Caco-2 (cell line): ENCODE data around the gene HOXB7. TPM values are rescaled to one million over a fixed set of nuclear protein-coding genes. Genes with fewer than 3 reads are reported as not detected.

Experiments
- BruUV-seq: library from RNA; stranded (reverse); fragments of 400-500 nt; replicated peaks from 2 replicates; lab custom pipeline; 2021; lab: Mats Ljungman, UMichigan
- CTCF ChIA-PET: fragments of 300-600 bp; sonication (Branson Sonifier 250); formaldehyde crosslinking; loops from one replicate; lab custom pipeline; 2022; ENCODE audit warnings: antibody characterized with exemption; lab: Charles Lee
- POLR2A ChIA-PET: fragments of 300-600 bp; sonication (Branson Sonifier 250); formaldehyde crosslinking; loops from one replicate; lab custom pipeline; 2022; ENCODE audit warnings: antibody characterized with exemption; lab: Charles Lee
- DNase-seq, 2 experiments: peaks; one replicate each; pipeline versions ENCODE4 v3.0.0 to v3.0.0-alpha.2; 2020 to 2022
- H3K27me3 ChIP-seq: replicated peaks from 2 replicates; pipeline ENCODE4 v1.6.0; 2011; ENCODE audit warnings: low read length; ENCODE audit not compliant: control insufficient read depth, insufficient read depth
- H3K36me3 ChIP-seq: 2 replicates; pipeline ENCODE4 v1.5.1; 2011; ENCODE audit warnings: low read length; ENCODE audit not compliant: control insufficient read depth, insufficient read depth
- H3K4me1 ChIP-seq: fragments of 250-450 bp; sonication (Bioruptor Pico); 2 replicates; pipeline ENCODE4 v1.5.1; 2020; ENCODE audit warnings: mild to moderate bottlenecking
- H3K4me3 ChIP-seq: 2 replicates; pipeline ENCODE4 v1.5.1; 2011; ENCODE audit warnings: low read depth, mild to moderate bottlenecking, control low read depth, low read length
- H3K9me3 ChIP-seq: fragments of 250-450 bp; sonication (Bioruptor Pico); 2 replicates; pipeline ENCODE4 v1.5.1; 2020; ENCODE audit warnings: mild to moderate bottlenecking, moderate library complexity
- H3K27ac Mint-ChIP-seq: one replicate; pipeline ENCODE4 v1.8.0; 2022; ENCODE audit warnings: mixed read lengths; ENCODE audit not compliant: unreplicated experiment
- H3K27me3 Mint-ChIP-seq: one replicate; pipeline ENCODE4 v1.8.0; 2022; ENCODE audit warnings: mixed read lengths; ENCODE audit not compliant: insufficient read depth, unreplicated experiment
- H3K36me3 Mint-ChIP-seq: one replicate; pipeline ENCODE4 v1.8.0; 2022; ENCODE audit warnings: mild to moderate bottlenecking, mixed read lengths; ENCODE audit not compliant: insufficient read depth, unreplicated experiment
- H3K4me1 Mint-ChIP-seq: one replicate; pipeline ENCODE4 v1.8.0; 2022; ENCODE audit warnings: low read depth, mixed read lengths; ENCODE audit not compliant: unreplicated experiment
- H3K4me3 Mint-ChIP-seq: one replicate; pipeline ENCODE4 v1.8.0; 2022; ENCODE audit warnings: mild to moderate bottlenecking, moderate library complexity, mixed read lengths; ENCODE audit not compliant: unreplicated experiment
- H3K9me3 Mint-ChIP-seq: one replicate; pipeline ENCODE4 v1.8.0; 2022; ENCODE audit warnings: mixed read lengths; ENCODE audit not compliant: unreplicated experiment
- intact Hi-C: fragments of 100-400 bp; cut with micrococcal nuclease; formaldehyde crosslinking; loops from one replicate; pipeline ENCODE4 v1.10.0; 2022; ENCODE audit not compliant: unreplicated experiment
- total RNA-seq: library from RNA; stranded (reverse); gene quantifications from 2 replicates; pipeline ENCODE4 v1.2.3, GENCODE V29; 2022
- TF ChIP-seq, protein P1 (sequence below), 2 experiments: fragments of 200-600 bp in 1 of 2; IDR thresholded peaks; 1 replicate in 1 of 2; 2 replicates in 1 of 2; pipeline versions ENCODE4 v1.5.1 to v1.8.0; 2011 to 2022; ENCODE audit warnings: antibody characterized with exemption in 1 of 2, control low read depth in 1 of 2, inconsistent platforms in 1 of 2, low read depth in 1 of 2, low read length in 1 of 2, mild to moderate bottlenecking in 1 of 2, moderate library complexity in 1 of 2; ENCODE audit not compliant: insufficient read depth in 1 of 2, severe bottlenecking in 1 of 2, unreplicated experiment in 1 of 2

HOXB7 gene
- total RNA-seq, 1 experiment from 2014 or later = 28.2 TPM

DNA sequence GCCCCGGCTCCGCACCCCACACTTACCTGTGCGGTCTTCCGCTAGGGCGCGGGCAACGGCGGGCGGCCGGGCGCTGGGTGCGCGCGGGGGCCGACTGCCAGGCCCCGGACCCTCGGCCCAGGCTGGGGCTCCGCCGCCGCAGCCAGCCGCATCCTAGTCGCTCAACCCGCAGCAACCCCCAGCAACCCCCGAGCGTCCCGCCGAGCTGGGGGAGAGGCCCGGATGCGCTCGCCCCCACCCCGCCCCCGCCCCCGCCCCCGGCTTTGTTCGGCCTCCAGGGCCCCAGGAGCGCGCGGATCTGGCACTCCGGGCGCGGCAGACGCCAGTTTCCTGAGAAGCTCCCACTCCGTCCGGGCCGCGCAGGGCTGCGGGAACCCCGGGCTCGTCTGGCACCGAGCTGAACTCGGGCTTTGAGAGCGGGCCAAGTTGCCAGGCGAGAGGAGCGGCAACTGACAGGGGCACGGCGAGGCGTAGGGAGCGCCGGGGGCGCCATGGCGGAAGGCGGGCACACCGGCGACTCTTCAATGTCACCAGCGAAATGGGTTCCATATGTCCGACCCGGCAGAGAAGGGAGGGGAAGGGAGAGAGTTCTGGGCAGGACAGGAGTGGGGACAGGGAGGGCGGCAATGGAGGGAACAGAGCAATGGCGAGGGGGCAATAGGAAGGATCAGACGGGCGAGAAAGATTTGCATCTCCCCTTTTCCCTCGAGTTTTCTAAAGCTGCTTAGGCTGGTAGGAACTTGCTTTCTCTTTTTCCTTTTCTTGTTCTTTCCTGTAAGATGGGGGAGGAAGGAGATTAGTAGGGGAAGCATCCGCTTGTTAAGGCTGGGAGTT lies 46.4 kb downstream of the HOXB7 start:
- no peak overlapping the region for H3K4me3 Mint-ChIP-seq
- Histone ChIP-seq H3K9me3 (no peaks in the 10 kb centered on the region), H3K36me3 (no peaks in the 10 kb centered on the region), H3K27me3 (no peaks in the 10 kb centered on the region), H3K4me3 (no peak overlapping the region), H3K4me1 (peaks cover 8% of the 10 kb centered on the region; the same call in 1 of the 2 replicates)
- ChIA-PET CTCF (interaction anchor here (1.0 kb wide), 2 partner anchors 9 to 61 kb away, joined by 3 to 5 read pairs; no protein-coding TSS in a partner anchor), POLR2A (no interaction called here)
- H3K27ac Mint-ChIP-seq = no peak overlapping the region
- intact Hi-C loops = no loop called here
- no TSS peak for BruUV-seq
- H3K4me1 Mint-ChIP-seq = no peaks in the 10 kb centered on the region
- TF ChIP-seq, protein P1, sequence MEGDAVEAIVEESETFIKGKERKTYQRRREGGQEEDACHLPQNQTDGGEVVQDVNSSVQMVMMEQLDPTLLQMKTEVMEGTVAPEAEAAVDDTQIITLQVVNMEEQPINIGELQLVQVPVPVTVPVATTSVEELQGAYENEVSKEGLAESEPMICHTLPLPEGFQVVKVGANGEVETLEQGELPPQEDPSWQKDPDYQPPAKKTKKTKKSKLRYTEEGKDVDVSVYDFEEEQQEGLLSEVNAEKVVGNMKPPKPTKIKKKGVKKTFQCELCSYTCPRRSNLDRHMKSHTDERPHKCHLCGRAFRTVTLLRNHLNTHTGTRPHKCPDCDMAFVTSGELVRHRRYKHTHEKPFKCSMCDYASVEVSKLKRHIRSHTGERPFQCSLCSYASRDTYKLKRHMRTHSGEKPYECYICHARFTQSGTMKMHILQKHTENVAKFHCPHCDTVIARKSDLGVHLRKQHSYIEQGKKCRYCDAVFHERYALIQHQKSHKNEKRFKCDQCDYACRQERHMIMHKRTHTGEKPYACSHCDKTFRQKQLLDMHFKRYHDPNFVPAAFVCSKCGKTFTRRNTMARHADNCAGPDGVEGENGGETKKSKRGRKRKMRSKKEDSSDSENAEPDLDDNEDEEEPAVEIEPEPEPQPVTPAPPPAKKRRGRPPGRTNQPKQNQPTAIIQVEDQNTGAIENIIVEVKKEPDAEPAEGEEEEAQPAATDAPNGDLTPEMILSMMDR (IDR thresholded peaks at IDR 0.05; ENCODE audit: insufficient read depth in 1 of 2, low read depth in 1 of 2, low read length in 1 of 2, severe bottlenecking in 1 of 2, unreplicated experiment in 1 of 2) = no peak
- no peaks in the 10 kb centered on the region for H3K27me3 Mint-ChIP-seq
- H3K36me3 Mint-ChIP-seq = no peaks in the 10 kb centered on the region
- no peaks in the 10 kb centered on the region for H3K9me3 Mint-ChIP-seq
- DNase-seq = no peak

DNA sequence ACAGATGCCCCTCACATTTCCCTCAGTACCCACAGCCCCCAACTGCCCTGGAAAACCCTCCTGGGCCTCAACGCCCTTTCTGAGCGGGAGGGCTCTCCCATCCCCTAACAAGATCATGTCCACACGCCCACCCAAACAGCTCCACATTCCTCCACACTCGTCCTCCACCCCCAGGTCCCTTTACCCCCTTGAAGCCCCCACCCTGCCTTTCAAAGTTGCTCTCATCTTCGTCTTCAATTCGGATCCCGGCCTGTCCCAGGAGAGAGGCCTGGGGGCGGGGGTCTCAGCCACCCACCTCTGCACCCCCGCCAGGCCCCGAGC lies 47.0 kb downstream of the HOXB7 start:
- intact Hi-C loops = no loop called here
- Histone ChIP-seq H3K9me3 (no peaks in the 10 kb centered on the region), H3K4me1 (peaks cover 8% of the 10 kb centered on the region; the same call in 1 of the 2 replicates), H3K36me3 (no peaks in the 10 kb centered on the region), H3K4me3 (no peak overlapping the region), H3K27me3 (no peaks in the 10 kb centered on the region)
- no TSS peak for BruUV-seq
- Mint-ChIP-seq H3K27ac (no peak overlapping the region), H3K4me1 (no peaks in the 10 kb centered on the region), H3K27me3 (no peaks in the 10 kb centered on the region), H3K4me3 (no peak overlapping the region), H3K9me3 (no peaks in the 10 kb centered on the region), H3K36me3 (no peaks in the 10 kb centered on the region)
- ChIA-PET CTCF (interaction anchor here (1.0 kb wide), 1 partner anchor 60 kb away, joined by 3 read pairs; no protein-coding TSS in a partner anchor), POLR2A (no interaction called here)
- TF ChIP-seq, protein P1 (IDR thresholded peaks at IDR 0.05; ENCODE audit: insufficient read depth in 1 of 2, low read depth in 1 of 2, low read length in 1 of 2, severe bottlenecking in 1 of 2, unreplicated experiment in 1 of 2) = no peak
- DNase-seq = no peak

DNA sequence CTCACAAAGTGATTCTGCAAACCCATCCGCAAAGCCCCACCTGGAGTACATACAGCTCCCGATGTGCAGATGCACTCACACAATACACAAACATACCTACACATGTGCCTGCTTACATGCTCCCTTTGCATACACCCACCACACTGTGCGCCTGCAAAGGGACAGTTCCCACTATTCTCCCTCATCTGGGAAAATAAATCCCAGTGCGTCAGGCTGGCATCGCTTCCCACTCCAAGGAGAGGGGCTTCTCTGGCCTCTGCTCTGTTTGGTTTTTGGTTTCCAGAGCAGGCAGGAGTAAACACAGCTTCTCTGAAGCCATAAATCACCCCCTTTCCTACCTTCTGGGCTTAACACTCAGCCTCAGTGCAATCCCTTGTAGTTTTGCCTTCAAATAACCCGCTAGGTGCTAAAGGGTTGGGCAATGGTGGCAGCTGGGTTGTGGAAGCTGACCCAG lies 47.4 kb downstream of the HOXB7 start:
- H3K27me3 Mint-ChIP-seq = no peaks in the 10 kb centered on the region

More for the DNA sequence above, 47.4 kb downstream of the HOXB7 start:
- peaks cover 8% of the 10 kb centered on the region; the same call in 1 of the 2 replicates for H3K4me1 ChIP-seq
- TF ChIP-seq, protein P1 (IDR thresholded peaks at IDR 0.05; ENCODE audit: insufficient read depth in 1 of 2, low read depth in 1 of 2, low read length in 1 of 2, severe bottlenecking in 1 of 2, unreplicated experiment in 1 of 2) = no peak
- H3K27ac Mint-ChIP-seq = no peak overlapping the region
- no peak for DNase-seq
- H3K9me3 ChIP-seq = no peaks in the 10 kb centered on the region
- H3K4me3 ChIP-seq = no peak overlapping the region
- H3K4me1 Mint-ChIP-seq = no peaks in the 10 kb centered on the region
- H3K9me3 Mint-ChIP-seq = no peaks in the 10 kb centered on the region
- intact Hi-C loops = no loop called here
- ChIA-PET POLR2A (interaction anchor here (0.5 kb wide), 1 partner anchor 82 kb away, joined by 3 read pairs; no protein-coding TSS in a partner anchor), CTCF (interaction anchor here (1.0 kb wide), 1 partner anchor 41 kb away, joined by 3 read pairs; no protein-coding TSS in a partner anchor)
- no peak overlapping the region for H3K4me3 Mint-ChIP-seq
- H3K36me3 Mint-ChIP-seq = no peaks in the 10 kb centered on the region
- no peaks in the 10 kb centered on the region for H3K27me3 ChIP-seq
- H3K36me3 ChIP-seq = no peaks in the 10 kb centered on the region
- BruUV-seq = no TSS peak
